ENCODE data around the gene LIN54. TPM values are rescaled to one million over a fixed set of nuclear protein-coding genes. Genes with fewer than 3 reads are reported as not detected.
A peak's percentile ranks its signal among the peaks of the same experiment; 100 is the strongest.
"Not testable (repeated sequence)": the region's sequence is repeated elsewhere in the genome, so short reads cannot be mapped to it uniquely, and the experiment has no call there.

The LIN54 gene
- total RNA-seq, 1 donor from 2014 or later: 11.7 TPM

DNA sequence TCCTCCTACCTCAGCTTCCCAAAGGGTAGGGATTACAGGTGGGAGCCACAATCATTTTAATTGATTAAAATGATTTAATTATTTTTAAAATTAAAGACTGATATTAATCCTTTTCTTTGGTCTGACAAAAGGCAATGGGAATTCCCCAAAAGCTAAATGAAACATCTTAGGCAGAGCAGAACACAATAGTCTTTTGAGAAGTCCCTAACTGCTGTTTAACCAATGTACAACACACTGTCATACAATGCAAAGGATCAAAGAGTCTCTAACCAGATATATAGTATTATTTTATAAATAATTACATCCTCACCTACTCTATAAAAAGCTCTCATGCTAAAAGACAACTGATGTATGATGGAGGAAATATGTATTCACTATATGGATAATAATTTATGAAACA lies 63.1 kb downstream of the LIN54 start:
- DNase-seq (ENCODE audit: low spot score): no peak

DNA sequence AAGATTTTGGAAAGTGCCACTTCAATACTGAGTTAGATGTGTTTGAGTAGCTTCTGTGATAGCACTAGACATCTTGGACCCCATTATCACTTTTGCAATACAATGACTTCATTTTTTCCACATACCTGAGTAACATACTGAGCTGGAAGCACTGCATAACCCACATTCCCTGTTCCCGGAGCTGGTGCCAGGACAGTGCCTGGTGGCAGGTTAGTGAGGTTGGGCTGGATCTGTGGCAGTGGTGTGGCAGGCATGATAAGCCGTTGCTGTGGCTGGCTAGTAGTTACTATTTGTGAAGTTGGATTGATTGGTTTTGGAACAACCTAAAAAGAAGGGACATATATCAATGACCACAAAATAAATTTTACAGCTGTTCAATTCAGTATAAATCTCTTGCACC lies 71.2 kb downstream of the LIN54 start:
- no peak for DNase-seq (ENCODE audit: low spot score)

DNA sequence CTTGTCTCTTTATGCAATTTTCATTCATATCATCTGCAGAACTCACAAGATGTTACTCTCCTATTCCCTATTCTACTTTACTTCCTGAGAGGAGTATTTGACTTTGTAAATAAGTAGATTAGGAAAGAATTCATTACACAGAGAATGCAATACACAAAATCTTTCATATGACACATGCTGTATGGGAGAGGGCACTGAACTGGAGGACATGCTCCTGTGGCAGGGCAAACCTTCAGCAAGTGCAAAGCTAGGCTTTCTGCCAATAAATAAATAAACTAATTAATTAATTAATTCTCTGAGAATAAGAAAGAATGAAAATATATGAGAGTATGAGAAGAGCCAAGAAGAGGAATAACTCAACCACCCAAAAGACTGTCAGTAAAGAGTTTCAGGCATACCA lies 76.2 kb downstream of the LIN54 start:
- no peak for DNase-seq (ENCODE audit: low spot score)

DNA sequence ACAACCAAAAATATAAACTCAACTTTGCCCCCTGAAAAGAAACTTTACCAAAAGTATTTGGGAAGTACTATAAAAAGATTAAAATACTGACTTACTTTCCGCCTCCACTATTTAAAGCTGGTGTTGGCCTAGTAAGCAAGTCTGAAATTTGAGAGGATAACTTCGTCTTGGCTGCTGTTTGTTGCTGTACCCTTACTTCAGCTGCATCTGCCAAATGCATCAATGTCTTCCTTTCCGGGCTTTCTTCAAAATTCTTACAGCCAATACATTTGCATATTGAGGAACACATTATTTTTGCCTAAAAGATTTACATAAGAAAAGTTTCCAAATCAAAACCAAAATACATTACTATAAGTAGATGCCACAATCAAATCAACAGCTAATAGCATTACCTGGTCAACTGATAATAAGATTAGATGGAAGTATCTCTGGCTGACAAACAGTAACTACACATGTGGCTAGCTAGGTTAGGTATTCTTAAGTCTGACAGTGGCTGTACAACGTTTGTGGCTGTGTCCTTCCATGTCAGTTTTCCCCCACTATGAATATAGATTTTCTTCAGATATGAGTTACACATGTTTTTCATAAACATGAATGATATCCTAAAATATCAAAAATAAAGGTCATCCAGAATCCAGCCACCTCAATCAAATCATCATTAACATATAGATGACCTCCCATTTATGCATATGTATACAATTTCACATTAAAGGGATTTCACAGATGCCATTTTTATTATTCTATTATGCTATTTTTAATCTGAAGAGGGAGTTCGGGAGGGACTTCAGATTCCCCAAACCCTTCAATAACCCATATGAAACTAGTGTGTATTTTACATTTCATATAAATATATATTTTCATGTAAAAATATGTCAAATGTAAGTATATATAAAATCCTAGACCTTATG lies 79.5 kb downstream of the LIN54 start:
- DNase-seq (ENCODE audit: low spot score): no peak

DNA sequence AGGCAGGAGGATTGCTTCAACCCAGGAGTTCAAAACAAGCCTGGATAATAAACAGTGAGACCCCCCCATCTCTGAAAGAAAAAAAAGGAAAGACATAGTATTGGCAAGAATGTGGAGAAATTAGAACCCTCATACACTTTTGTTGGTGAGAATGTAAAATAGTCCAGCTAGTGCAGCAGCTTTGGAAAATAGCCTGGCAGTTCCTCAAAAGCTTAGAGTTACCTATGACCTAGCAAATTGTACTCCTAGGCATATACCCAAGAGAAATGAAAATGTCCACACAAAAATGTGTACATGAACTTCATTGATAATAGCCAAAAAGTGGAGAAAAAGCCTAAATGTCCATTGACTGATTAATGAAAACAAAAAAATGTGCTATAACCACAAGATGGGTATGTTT lies 88.8 kb downstream of the LIN54 start:
- DNase-seq (ENCODE audit: low spot score): no peak

DNA sequence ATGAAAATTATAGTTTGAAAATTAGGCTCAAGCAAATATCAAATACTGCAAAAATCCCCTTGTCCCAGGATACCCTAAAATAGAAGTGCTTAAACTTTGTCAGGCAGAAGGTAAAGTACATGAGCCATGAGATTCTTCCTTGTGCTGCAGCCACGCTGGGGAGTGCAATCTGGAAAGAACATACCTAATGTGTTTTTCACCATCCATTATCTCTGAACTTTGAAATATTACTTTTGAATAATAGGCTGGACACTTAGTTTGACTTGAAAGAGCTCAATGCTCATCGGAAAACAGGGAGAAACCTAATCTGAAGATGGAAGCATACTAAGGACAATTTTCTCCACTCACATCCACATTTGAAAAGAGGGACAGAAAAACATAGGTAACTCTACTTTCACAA lies 91.2 kb downstream of the LIN54 start:
- no peak for DNase-seq (ENCODE audit: low spot score)

DNA sequence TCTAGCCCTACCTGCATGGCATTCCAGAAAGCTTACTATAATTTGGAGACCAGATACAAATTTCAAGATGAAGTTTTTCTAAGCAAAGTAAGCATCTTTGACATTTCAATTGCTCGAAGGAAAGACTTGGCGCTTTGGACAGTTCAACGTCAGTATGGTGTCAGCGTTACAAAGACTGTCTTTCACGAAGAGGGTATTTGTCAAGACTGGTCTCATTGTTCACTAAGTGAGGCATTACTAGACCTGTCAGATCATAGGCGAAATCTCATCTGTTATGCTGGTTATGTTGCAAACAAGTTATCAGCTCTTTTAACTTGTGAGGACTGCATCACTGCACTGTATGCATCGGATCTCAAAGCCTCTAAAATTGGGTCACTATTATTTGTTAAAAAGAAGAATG lies 92.5 kb downstream of the LIN54 start:
- DNase-seq (ENCODE audit: low spot score): no peak

DNA sequence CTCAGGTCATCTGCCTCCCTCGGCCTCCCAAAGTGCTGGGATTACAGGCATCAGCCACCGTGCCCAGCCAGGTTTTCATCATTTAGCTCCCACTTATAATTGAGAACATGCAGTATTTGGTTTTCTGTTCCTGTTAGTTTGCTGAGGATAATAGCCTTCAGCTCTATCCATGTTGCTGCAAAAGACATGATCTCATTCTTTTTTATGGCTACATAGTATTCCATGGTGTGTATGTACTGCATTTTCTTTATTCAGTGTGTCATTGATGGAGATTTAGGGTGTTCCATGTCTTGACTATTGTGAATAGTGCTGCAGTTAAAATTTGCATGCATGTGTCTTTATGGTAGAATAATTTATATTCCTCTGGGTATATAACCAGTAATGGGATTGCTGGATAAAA lies 96.7 kb downstream of the LIN54 start:
- not testable (repeated sequence) for DNase-seq (ENCODE audit: low spot score)

DNA sequence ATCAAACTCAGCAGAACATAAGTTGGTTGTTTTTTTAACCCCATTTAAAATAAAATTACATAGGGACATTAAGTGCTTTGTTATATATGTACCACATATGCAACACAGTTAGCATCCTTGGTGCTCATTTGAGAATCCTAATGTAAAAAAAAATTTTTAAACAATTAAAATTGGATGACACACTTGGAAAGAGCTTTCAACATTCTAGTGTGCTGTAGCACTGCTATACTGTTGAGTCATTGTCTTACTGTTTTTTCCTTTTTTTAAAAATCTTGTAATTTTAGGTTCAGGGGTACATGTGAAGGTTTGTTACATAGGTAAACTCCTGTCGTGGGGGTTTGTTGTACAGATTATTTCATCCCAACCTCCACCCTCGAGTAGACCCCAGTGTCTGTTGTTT lies 97.3 kb downstream of the LIN54 start:
- DNase-seq (ENCODE audit: low spot score): no peak

DNA sequence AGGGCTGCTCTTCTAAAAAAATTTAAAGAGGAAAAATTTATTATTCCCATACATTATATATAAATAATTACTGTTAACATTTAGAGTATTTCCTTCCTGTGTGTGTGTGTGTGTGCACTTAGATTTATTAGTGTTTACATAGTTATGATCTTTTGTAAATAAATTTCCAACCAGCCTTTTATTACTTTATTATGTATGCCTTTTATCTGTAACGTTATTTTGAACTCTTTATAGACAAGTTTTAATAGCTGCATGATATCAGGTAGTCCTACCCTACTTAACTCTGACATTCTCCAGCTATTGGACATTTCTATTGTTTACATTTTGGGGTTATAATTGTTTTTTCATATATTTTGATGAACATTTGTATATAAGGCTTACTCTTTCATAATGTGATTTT lies 101.3 kb downstream of the LIN54 start:
- DNase-seq (ENCODE audit: low spot score): no peak

DNA sequence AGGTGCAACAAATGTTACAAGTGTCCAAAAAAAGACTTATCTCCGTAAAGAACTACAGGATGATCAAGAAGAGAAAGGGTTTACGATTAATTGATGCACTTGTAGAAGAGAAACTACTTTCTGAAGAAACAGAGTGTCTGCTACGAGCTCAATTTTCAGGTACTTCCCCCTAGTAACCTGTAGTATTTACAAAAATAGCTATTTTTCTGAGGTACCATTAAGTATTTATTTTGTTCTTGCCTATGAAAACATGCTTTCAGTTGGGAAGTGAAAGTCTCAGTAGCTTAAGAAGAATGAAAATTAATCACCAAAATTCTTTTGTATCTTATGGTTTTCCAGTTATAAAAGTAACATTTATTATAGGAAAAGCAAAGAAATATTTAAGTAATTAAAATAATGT lies 104.2 kb downstream of the LIN54 start:
- DNase-seq (ENCODE audit: low spot score): no peak

DNA sequence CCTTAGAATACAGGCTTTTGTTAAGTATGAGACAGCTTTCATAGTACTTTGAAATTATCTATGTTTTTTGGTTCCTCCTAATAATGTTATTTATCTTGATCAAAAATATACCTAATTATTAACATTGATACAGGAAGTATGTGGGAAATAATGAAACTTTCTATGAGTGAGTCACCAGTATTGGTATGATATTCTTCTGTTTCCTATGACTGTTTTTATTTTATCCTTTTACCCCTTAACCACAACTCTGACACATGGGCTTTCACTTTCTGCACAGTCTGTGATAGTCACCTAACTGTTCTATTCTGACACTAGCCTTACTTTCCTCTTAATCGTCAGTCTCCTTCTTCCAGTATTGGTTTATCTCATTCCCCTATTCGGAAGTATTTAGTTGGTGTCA lies 105.4 kb downstream of the LIN54 start:
- no peak for DNase-seq (ENCODE audit: low spot score)

DNA sequence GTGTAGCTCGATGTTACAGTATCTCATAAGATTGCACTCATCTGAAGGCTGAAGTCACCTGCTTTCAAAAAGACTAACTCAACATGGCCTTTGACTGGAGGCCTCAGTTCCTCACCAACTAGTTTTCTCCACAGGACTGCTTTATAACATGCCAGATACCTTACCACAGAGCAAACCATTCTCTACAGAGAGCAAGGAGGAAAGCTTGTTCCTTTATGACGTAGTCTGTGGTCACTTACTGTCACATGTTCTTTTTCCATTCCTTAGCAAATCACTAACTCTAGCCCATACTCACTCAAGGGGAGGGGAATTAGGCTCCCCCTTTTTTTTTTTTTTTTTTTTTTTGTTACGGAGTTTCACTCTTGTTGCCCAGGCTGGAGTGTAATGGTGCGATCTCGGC lies 106.9 kb downstream of the LIN54 start:
- DNase-seq (ENCODE audit: low spot score): no peak

DNA sequence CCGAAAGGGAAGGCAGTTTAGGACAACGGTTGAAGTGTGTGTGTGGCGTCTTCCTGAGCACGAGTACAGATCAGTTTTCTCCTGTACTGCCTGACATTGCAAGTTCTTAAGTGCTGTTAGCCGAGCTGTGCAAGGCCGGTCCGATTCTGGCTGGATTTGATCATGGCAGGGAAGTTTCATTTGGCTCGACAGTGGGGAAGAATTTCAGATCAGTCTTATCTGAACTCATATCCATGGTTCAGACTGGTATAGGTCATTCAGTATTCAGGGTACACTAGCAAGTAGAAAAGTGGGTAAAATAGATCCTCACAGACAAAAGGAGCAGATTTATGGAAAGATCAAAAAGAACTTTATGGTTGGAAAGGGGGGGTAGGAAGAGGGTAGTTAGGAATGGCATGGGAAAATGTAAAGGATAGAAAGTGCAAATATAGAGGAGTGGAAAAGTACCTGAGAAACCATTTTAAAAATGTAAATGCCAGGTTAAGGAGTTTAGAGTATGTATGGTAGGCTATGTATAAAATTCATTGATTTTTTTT lies 109.4 kb downstream of the LIN54 start:
- no peak for DNase-seq (ENCODE audit: low spot score)

DNA sequence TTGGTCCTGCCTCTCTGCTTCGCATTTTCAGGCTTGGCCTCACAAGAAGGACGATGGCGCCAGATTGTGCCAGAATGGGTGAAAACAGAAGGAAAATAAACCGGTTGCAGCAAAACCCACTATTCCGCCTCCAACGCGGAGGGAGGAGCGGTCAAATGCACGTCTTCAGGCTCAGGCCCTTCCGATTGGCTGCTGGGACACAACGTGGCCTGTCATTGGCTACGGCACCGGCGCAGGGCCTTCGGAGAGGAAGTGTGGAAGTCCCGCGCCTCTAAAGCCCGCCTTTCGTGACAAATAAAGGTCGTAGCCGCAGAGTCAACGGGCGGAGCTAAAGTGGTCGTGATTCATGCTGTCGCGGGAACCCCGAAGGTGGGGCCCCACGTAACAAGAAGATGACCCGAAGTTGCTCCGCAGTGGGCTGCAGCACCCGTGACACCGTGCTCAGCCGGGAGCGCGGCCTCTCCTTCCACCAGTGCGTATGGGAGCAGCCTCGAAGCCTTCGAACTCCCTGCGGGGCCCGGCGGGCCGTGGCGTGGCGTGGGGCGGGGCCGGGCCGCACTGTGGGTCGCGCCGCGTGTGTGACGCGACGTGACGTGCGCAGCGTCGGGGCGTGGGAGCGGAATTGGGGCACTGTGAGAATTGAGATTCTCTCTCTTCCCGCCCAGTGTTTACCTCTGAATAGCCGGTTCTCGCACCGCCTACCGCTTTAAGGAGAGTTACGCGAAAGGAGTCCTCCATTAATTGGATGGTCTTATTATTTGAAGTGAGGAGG lies 110.0 kb downstream of the LIN54 start, which contains the start of gene THAP9:
Gene THAP9 (plus strand): TSS at position 325 of the 772 bp plus-strand sequence. CDS start 68 bp downstream, at position 393.
- peak; percentile 98 for DNase-seq (ENCODE audit: low spot score)

DNA sequence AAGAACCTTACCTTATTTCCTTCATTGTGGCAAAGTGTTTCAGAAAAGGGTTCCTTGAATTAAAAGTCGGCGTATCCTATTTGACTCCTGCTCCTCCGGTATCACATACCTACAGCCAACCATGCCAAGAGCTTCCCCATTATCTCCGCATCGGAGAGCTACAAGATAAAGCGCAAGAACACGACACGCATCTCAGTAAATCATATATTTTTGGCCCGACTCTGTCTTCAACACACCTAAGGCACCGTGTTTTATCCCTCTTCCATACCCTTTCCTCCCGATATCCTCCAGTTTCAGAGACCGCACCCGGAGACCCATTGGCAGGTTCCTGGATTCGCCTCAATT lies 110.6 kb downstream of the LIN54 start:
- DNase-seq (ENCODE audit: low spot score): no peak

DNA sequence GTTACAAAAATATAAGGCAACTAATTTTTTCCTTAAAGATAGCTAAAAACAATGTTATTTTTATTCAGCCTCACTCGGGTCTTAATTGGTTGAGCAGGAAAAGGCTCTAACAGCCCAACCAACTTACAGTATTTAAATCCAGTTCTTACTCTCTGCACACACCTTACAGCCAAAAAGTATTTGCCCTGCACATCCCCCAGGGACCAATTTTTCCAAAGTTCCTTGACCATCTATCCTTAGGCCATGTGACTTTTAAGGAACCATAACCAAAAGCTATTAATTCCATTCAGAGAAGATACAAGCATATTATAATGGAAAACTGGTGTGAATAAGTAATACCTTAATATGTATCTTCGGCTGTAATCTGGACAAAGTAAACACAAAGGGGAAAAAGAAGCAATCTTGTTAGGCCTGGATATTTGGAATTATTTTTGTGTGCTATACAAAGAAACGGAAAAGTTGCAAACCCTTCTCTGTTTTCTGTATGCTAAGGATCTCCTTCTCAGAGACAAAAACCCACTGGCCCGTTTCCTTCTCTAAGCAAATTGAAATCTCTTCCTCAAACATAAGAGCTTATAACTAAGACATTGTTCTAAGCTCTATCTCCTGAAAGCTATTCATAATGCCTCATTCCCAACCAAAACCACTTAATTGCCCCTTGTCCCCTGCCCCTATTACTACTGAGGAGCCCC lies 111.1 kb downstream of the LIN54 start:
- no peak for DNase-seq (ENCODE audit: low spot score)

DNA sequence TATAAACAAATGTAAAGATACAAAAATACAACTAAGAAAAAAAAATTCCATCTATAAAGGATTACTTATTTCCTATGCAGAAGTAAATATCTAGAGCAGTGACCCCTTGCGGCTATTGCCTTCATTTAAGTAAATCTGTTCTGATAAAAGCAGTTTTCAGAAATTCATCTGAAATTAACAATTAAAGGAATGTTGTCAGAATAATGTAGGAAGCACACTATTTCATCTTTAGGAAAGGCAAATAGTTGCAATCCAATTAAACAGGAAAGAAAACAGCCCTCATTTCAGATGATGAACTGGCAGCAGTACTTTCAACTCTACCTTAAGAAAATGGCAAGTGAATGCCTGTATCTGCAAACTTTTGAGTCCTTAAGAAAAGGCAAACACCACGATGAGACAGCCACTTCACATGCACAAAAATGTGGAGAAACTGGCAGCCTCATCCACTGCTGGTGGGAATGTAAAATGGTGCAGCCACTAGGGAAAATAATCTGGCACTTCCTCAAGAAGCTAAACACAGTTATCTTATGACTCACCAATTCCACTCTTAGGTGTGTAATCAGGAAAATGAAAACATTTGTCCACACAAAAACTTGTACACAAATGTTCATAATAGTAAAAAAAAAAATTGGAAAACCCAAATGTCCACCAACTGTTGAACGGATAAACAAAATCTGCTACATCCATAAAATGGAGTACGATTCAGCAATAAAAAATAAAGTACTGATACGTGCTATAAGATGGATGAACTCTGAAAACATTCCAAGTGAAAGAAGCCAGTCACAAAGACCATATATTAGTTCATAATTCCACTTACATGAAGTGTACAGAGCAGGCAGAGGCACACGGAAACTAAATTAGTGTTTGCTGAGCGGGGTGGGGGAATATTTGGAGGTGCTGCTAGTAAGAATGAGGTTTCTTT lies 112.0 kb downstream of the LIN54 start:
- DNase-seq (ENCODE audit: low spot score): no peak

DNA sequence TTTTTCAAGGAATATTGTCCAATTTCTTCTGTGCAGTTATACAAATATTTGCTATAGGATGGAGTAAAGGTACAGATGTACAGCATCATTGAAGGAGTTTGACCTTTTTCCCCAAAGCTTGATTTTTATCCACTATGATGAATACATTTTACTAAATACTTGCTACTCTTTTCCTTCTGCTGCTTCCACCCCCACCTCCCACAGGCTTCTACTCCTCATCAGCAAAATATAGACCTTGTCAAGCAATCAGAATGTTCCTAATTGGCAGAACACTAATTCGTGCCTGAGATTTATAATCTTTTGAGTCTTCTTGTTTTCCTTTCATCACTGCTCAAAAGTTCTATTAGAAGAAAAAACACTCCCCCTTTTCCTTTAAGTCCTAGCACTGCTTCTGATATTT lies 113.9 kb downstream of the LIN54 start:
- DNase-seq (ENCODE audit: low spot score): no peak

DNA sequence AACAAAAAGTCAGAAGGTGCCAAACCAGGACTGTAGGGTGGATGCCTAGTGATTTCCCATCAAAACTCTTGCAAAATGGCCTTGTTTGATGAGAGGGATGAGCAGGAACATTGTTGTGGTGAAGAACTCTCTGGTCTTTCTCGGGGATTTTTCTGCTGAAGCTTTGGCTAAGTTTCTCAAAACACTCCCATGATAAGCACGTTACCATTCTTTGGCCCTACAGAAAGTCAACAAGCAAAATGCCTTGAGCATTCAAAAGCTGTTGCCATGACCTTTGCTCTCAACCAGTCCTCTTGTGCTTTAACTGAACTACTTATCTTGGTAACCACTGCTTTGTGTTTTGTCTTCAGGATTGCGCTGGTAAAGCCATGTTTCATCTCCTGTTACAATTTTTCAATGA lies 116.7 kb downstream of the LIN54 start:
- DNase-seq (ENCODE audit: low spot score): no peak

DNA sequence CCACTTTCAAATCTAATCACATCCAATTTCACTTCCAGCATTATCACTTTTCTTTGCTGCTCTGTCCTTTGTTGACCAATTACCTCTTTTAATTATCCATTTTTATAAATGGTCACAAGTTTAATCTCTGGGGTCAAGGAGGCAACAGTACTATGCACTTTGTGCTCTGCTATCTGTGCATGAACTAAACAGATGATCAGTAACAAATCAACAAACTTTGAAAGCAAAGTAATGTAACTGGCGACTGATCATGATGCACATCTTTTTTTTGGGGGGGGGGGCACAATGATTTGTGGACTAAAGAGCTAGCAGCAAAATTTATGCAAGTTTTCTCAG lies 118.2 kb downstream of the LIN54 start:
- DNase-seq (ENCODE audit: low spot score): no peak

Measured in ureter (tissue), 1 donor.